ENCODE data around the gene DUSP2.
"Not testable (repeated sequence)": the region's sequence is repeated elsewhere in the genome, so short reads cannot be mapped to it uniquely, and the experiment has no call there.

DUSP2 gene

DNA sequence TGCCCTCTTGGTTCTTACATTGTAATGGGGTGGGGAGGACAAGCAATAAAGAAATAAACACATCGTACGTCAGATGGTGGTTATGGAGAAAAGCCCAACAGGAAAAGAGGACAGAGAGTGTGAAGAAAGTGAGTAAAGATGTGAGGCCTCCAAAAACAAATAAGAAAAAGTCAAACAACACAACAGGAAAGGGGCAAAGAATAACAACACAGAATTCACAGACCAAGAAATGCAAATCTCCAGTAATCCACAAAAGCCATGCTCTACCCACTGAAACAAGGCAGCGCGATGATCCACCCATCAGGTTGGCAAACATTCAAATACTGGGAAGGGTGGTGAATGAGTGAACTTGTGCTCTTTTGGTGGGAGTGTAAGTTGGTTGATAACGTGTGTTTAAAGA, 16.7 kb upstream of the DUSP2 start:
- H3K79me2 ChIP-seq (ENCODE audit: insufficient read depth, low read depth), result no peaks in the 10 kb centered on the region
- H3K4me2 ChIP-seq, result no peak overlapping the region
- no peaks in the 10 kb centered on the region for H3K27me3 ChIP-seq (ENCODE audit: insufficient read depth, low read depth)
- no peak overlapping the region for H3K9ac ChIP-seq
- H3K4me3 ChIP-seq (IDR thresholded peaks at IDR 0.05; ENCODE audit: insufficient read depth, low read depth, low read length), result no peak overlapping the region
- no peak overlapping the region for H3K27ac ChIP-seq
- no peak overlapping the region for H2AFZ ChIP-seq (ENCODE audit: low read depth)
- H3K4me1 ChIP-seq (ENCODE audit: low read depth, poor library complexity, severe bottlenecking), result peaks cover 4% of the 10 kb centered on the region
- no peaks in the 10 kb centered on the region for H4K20me1 ChIP-seq (ENCODE audit: insufficient read depth)
- H3K36me3 ChIP-seq (ENCODE audit: insufficient read depth), result no peaks in the 10 kb centered on the region
- no peak for TF ChIP-seq CTCF (conservative IDR thresholded peaks at IDR 0.05; ENCODE audit: low read depth, low read length)

DNA sequence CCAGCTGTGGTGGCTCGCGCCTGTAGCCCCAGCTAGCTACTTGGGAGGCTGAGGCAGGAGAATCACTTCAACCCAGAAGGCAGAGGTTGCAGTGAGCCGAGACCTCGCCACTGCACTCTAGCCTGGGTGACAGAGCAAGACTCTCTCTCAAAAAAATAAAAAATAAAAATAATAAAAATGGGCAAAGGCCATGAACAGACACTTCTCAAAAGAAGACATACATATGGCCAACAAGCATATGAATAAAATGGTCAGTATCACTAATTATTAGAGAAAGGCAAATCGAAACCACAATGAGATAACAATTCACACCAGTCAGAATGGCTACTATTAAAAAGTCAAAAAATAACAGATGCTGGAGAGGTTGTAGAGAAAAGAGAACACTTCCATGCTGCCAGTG, 15.1 kb upstream of the DUSP2 start:
- H3K9ac ChIP-seq; H3K4me2 ChIP-seq; H3K36me3 ChIP-seq (ENCODE audit: insufficient read depth); H3K27ac ChIP-seq; H3K79me2 ChIP-seq (ENCODE audit: insufficient read depth, low read depth); H4K20me1 ChIP-seq (ENCODE audit: insufficient read depth); H3K27me3 ChIP-seq (ENCODE audit: insufficient read depth, low read depth); H3K4me3 ChIP-seq (IDR thresholded peaks at IDR 0.05; ENCODE audit: insufficient read depth, low read depth, low read length); H2AFZ ChIP-seq (ENCODE audit: low read depth): not testable (repeated sequence)
- peaks cover 19% of the 10 kb centered on the region for H3K4me1 ChIP-seq (ENCODE audit: low read depth, poor library complexity, severe bottlenecking)

- Histone ChIP-seq H3K36me3 (ENCODE audit: insufficient read depth) (no peaks in the 10 kb centered on the region), H3K4me2 (no peak overlapping the region), H3K27me3 (ENCODE audit: insufficient read depth, low read depth) (no peaks in the 10 kb centered on the region), H3K27ac (no peak overlapping the region), H3K9ac (no peak overlapping the region), H3K4me1 (ENCODE audit: low read depth, poor library complexity, severe bottlenecking) (peaks cover 19% of the 10 kb centered on the region), H3K4me3 (IDR thresholded peaks at IDR 0.05; ENCODE audit: insufficient read depth, low read depth, low read length) (no peak overlapping the region), H3K79me2 (ENCODE audit: insufficient read depth, low read depth) (no peaks in the 10 kb centered on the region), H2AFZ (ENCODE audit: low read depth) (no peak overlapping the region), H4K20me1 (ENCODE audit: insufficient read depth) (no peaks in the 10 kb centered on the region)
- TF ChIP-seq CTCF (conservative IDR thresholded peaks at IDR 0.05; ENCODE audit: low read depth, low read length), result no peak
Observed at GRCh38 chr2:96159084-96159830, 14.0 kb upstream of the DUSP2 start.

GRCh38 chr2:96158554-96158940, 13.3 kb upstream of the DUSP2 start:
- Histone ChIP-seq H2AFZ (ENCODE audit: low read depth) (no peak overlapping the region), H3K4me3 (IDR thresholded peaks at IDR 0.05; ENCODE audit: insufficient read depth, low read depth, low read length) (no peak overlapping the region), H3K9ac (no peak overlapping the region), H4K20me1 (ENCODE audit: insufficient read depth) (no peaks in the 10 kb centered on the region), H3K79me2 (ENCODE audit: insufficient read depth, low read depth) (no peaks in the 10 kb centered on the region), H3K36me3 (ENCODE audit: insufficient read depth) (no peaks in the 10 kb centered on the region), H3K4me1 (ENCODE audit: low read depth, poor library complexity, severe bottlenecking) (peaks cover 19% of the 10 kb centered on the region), H3K4me2 (no peak overlapping the region), H3K27me3 (ENCODE audit: insufficient read depth, low read depth) (no peaks in the 10 kb centered on the region), H3K27ac (no peak overlapping the region)
- no peak for TF ChIP-seq CTCF (conservative IDR thresholded peaks at IDR 0.05; ENCODE audit: low read depth, low read length)
